ENCODE measurements around the gene CAMSAP2.
A peak's percentile ranks its signal among the peaks of the same experiment; 100 is the strongest.
"Not testable (repeated sequence)": the region's sequence is repeated elsewhere in the genome, so short reads cannot be mapped to it uniquely, and the experiment has no call there.

Gene CAMSAP2

GRCh38 chr1:200737647-200738291, 924 bp upstream of the CAMSAP2 start:
- peak overlapping the region; percentile 93; the same call in 1 of the 2 replicates for H3K4me3 ChIP-seq
- H3K27me3 ChIP-seq = no peaks in the 10 kb centered on the region
- H3K4me2 ChIP-seq = peak overlapping the region; percentile 72
- TF ChIP-seq Cebpa-rat (IDR thresholded peaks at IDR 0.05) = no peak
- H3K36me3 ChIP-seq = no peaks in the 10 kb centered on the region
- H3K27ac ChIP-seq = no peak overlapping the region
- H3K9ac ChIP-seq = peak overlapping the region; percentile 87; the same call in 1 of the 2 replicates
- no peaks in the 10 kb centered on the region; the same call in 1 of the 2 replicates for H4K20me1 ChIP-seq
- H3K4me1 ChIP-seq = peaks cover 36% of the 10 kb centered on the region
- no peaks in the 10 kb centered on the region for H3K9me3 ChIP-seq

GRCh38 chr1:200738949-200739651, 407 bp downstream of the CAMSAP2 start:
- peak overlapping the region; percentile 88 for H3K27ac ChIP-seq
- no peak for TF ChIP-seq Cebpa-rat (IDR thresholded peaks at IDR 0.05)
- peak overlapping the region; percentile 93 for H3K4me3 ChIP-seq
- H3K9ac ChIP-seq = peak overlapping the region; percentile 87
- H3K27me3 ChIP-seq = no peaks in the 10 kb centered on the region
- H4K20me1 ChIP-seq = no peaks in the 10 kb centered on the region; the same call in 1 of the 2 replicates
- H3K4me2 ChIP-seq = peak overlapping the region; percentile 92
- no peaks in the 10 kb centered on the region for H3K9me3 ChIP-seq
- peaks cover 36% of the 10 kb centered on the region for H3K4me1 ChIP-seq
- H3K36me3 ChIP-seq = no peaks in the 10 kb centered on the region

GRCh38 chr1:200739702-200740570, 1.2 kb downstream of the CAMSAP2 start:
- H3K4me3 ChIP-seq = peak overlapping the region; percentile 93
- TF ChIP-seq Cebpa-rat (IDR thresholded peaks at IDR 0.05) = no peak
- peaks cover 36% of the 10 kb centered on the region for H3K4me1 ChIP-seq
- no peaks in the 10 kb centered on the region; the same call in 1 of the 2 replicates for H4K20me1 ChIP-seq
- no peaks in the 10 kb centered on the region for H3K36me3 ChIP-seq
- H3K9me3 ChIP-seq = no peaks in the 10 kb centered on the region
- no peaks in the 10 kb centered on the region for H3K27me3 ChIP-seq
- H3K4me2 ChIP-seq = peak overlapping the region; percentile 92
- peak overlapping the region; percentile 88 for H3K27ac ChIP-seq
- peak overlapping the region; percentile 87 for H3K9ac ChIP-seq

- no peak overlapping the region for H3K27ac ChIP-seq
- no peak for TF ChIP-seq Cebpa-rat (IDR thresholded peaks at IDR 0.05)
- H3K9ac ChIP-seq = peak overlapping the region; percentile 87
- no peaks in the 10 kb centered on the region; the same call in 1 of the 2 replicates for H3K36me3 ChIP-seq
- H3K27me3 ChIP-seq = no peaks in the 10 kb centered on the region
- H4K20me1 ChIP-seq = no peaks in the 10 kb centered on the region; the same call in 1 of the 2 replicates
- peak overlapping the region; percentile 93 for H3K4me3 ChIP-seq
- peak overlapping the region; percentile 92 for H3K4me2 ChIP-seq
- H3K9me3 ChIP-seq = no peaks in the 10 kb centered on the region
- peaks cover 36% of the 10 kb centered on the region for H3K4me1 ChIP-seq
Observed at GRCh38 chr1:200740571-200741208, 2.0 kb downstream of the CAMSAP2 start.

GRCh38 chr1:200741551-200742207, 3.0 kb downstream of the CAMSAP2 start:
- Histone ChIP-seq H3K36me3 (peaks cover 1% of the 10 kb centered on the region), H3K9ac (no peak overlapping the region), H3K4me1 (peaks cover 36% of the 10 kb centered on the region), H3K27me3 (no peaks in the 10 kb centered on the region), H3K4me3 (peak overlapping the region; percentile 93; the same call in 1 of the 2 replicates), H4K20me1 (no peaks in the 10 kb centered on the region; the same call in 1 of the 2 replicates), H3K9me3 (no peaks in the 10 kb centered on the region), H3K4me2 (peak overlapping the region; percentile 92), H3K27ac (no peak overlapping the region)
- no peak for TF ChIP-seq Cebpa-rat (IDR thresholded peaks at IDR 0.05)

GRCh38 chr1:200744143-200744542, 5.5 kb downstream of the CAMSAP2 start:
- TF ChIP-seq Cebpa-rat (IDR thresholded peaks at IDR 0.05) = no peak
- Histone ChIP-seq H3K4me2 (no peak overlapping the region), H3K4me3 (no peak overlapping the region), H3K27me3 (no peaks in the 10 kb centered on the region), H3K9ac (no peak overlapping the region), H4K20me1 (no peaks in the 10 kb centered on the region; the same call in 1 of the 2 replicates), H3K27ac (no peak overlapping the region), H3K36me3 (peaks cover 11% of the 10 kb centered on the region), H3K9me3 (no peaks in the 10 kb centered on the region), H3K4me1 (peaks cover 30% of the 10 kb centered on the region)

GRCh38 chr1:200749090-200749489, 10.4 kb downstream of the CAMSAP2 start:
- Histone ChIP-seq H3K4me1 (no peaks in the 10 kb centered on the region), H3K27ac (no peak overlapping the region), H3K36me3 (peaks cover 31% of the 10 kb centered on the region), H3K4me2 (no peak overlapping the region), H3K9ac (no peak overlapping the region), H3K4me3 (no peak overlapping the region), H3K27me3 (no peaks in the 10 kb centered on the region), H4K20me1 (no peaks in the 10 kb centered on the region), H3K9me3 (no peaks in the 10 kb centered on the region)
- no peak for TF ChIP-seq Cebpa-rat (IDR thresholded peaks at IDR 0.05)

- H3K4me2 ChIP-seq = not testable (repeated sequence)
- H3K36me3 ChIP-seq = peaks cover 31% of the 10 kb centered on the region
Observed at GRCh38 chr1:200750749-200751148, 12.1 kb downstream of the CAMSAP2 start.

GRCh38 chr1:200751717-200752116, 13.0 kb downstream of the CAMSAP2 start:
- Histone ChIP-seq H4K20me1 (no peaks in the 10 kb centered on the region), H3K27me3 (no peaks in the 10 kb centered on the region), H3K4me1 (no peaks in the 10 kb centered on the region), H3K9me3 (no peaks in the 10 kb centered on the region), H3K9ac (no peak overlapping the region), H3K36me3 (peaks cover 30% of the 10 kb centered on the region), H3K27ac (no peak overlapping the region), H3K4me3 (no peak overlapping the region), H3K4me2 (no peak overlapping the region)
- TF ChIP-seq Cebpa-rat (IDR thresholded peaks at IDR 0.05) = no peak

More at GRCh38 chr1:200750749-200751148, 12.1 kb downstream of the CAMSAP2 start:
- not testable (repeated sequence) for H3K9ac ChIP-seq, H3K27ac ChIP-seq, H3K4me3 ChIP-seq, H4K20me1 ChIP-seq, H3K27me3 ChIP-seq, H3K9me3 ChIP-seq, H3K4me1 ChIP-seq

Measured in BLaER1 (cell line).